H1 (cell line): ENCODE results near the gene NME9.

Source experiments
- EGR1 ChIP-seq: IDR thresholded peaks from 2 replicates; pipeline ENCODE4 v1.6.1; 2011; ENCODE audit warnings: low read depth, low read length, borderline replicate concordance
- EP300 ChIP-seq, 2 experiments: IDR thresholded peaks; 1 replicate in 1 of 2; 2 replicates in 1 of 2; pipeline ENCODE4 v1.6.1; 2011 to 2012; ENCODE audit warnings: low read depth in 2 of 2, low read length in 2 of 2, mild to moderate bottlenecking in 2 of 2, borderline replicate concordance in 1 of 2, inconsistent platforms in 1 of 2, moderate library complexity in 1 of 2
- JUN ChIP-seq: IDR thresholded peaks from 2 replicates; pipeline ENCODE4 v1.6.1; 2011; ENCODE audit warnings: low read depth, mild to moderate bottlenecking, improper control_type of control experiment, low read length
- MAFK ChIP-seq: IDR thresholded peaks from 2 replicates; pipeline ENCODE4 v1.6.1; 2012; ENCODE audit warnings: low read depth, mild to moderate bottlenecking, improper control_type of control experiment, low read length
- MAX ChIP-seq: IDR thresholded peaks from 2 replicates; pipeline ENCODE4 v1.6.1; 2012; ENCODE audit warnings: inconsistent platforms
- POLR2A ChIP-seq, 2 experiments: IDR thresholded peaks; 1 replicate in 1 of 2; 2 replicates in 1 of 2; pipeline ENCODE4 v1.6.1; 2011; ENCODE audit warnings: low read depth in 2 of 2, low read length in 2 of 2, mild to moderate bottlenecking in 2 of 2; ENCODE audit errors: control extremely low read depth in 1 of 2
- RAD21 ChIP-seq, 2 experiments: IDR thresholded peaks in 1 of 2; conservative IDR thresholded peaks in 1 of 2; 2 replicates each; pipeline ENCODE4 v1.6.1; 2011; ENCODE audit warnings: low read depth in 2 of 2, low read length in 2 of 2, improper control_type of control experiment in 1 of 2, inconsistent platforms in 1 of 2, mild to moderate bottlenecking in 1 of 2, moderate library complexity in 1 of 2
- RFX5 ChIP-seq: IDR thresholded peaks from 2 replicates; pipeline ENCODE4 v1.6.1; 2011; ENCODE audit warnings: low read depth, low read length, improper control_type of control experiment, borderline replicate concordance
- SAP30 ChIP-seq: fragments of 300-600 bp; sonication (generic); IDR thresholded peaks from 2 replicates; pipeline ENCODE4 v1.7.1; 2012; ENCODE audit warnings: low read length, moderate library complexity, mild to moderate bottlenecking, inconsistent platforms; ENCODE audit not compliant: insufficient read depth, insufficient replicate concordance
- SIN3A ChIP-seq, 2 experiments: IDR thresholded peaks in 1 of 2; conservative IDR thresholded peaks in 1 of 2; 2 replicates each; pipeline ENCODE4 v1.6.1; 2011 to 2012; ENCODE audit warnings: low read length in 2 of 2, improper control_type of control experiment in 1 of 2, low read depth in 1 of 2, mild to moderate bottlenecking in 1 of 2
- TAF1 ChIP-seq: IDR thresholded peaks from 2 replicates; pipeline ENCODE4 v1.6.1; 2011; ENCODE audit warnings: mild to moderate bottlenecking, low read depth, low read length
- USF2 ChIP-seq: IDR thresholded peaks from 2 replicates; pipeline ENCODE4 v1.6.1; 2011; ENCODE audit warnings: low read length, improper control_type of control experiment
- ZNF274 ChIP-seq: IDR thresholded peaks from 2 replicates; pipeline ENCODE4 v1.7.0; 2012; ENCODE audit warnings: low read length, borderline replicate concordance; ENCODE audit errors: extremely low read depth

GRCh38 chr3:138365253-138365555 is 35.6 kb upstream of the NME9 start:
- TF ChIP-seq SAP30 (no peak), RAD21 (IDR thresholded peaks at IDR 0.05 in 1 of 2, conservative IDR thresholded peaks at IDR 0.05 in 1 of 2; ENCODE audit: low read depth in 2 of 2, low read length in 2 of 2) (no peak), MAX (no peak), ZNF274 (no peak), RFX5 (no peak), EGR1 (no peak), POLR2A (IDR thresholded peaks at IDR 0.05; ENCODE audit: control extremely low read depth in 1 of 2, low read depth in 2 of 2, low read length in 2 of 2) (no peak), TAF1 (no peak), JUN (no peak), USF2 (no peak), SIN3A (conservative IDR thresholded peaks at IDR 0.05 in 1 of 2, IDR thresholded peaks at IDR 0.05 in 1 of 2; ENCODE audit: low read depth in 1 of 2, low read length in 2 of 2) (no peak), MAFK (no peak), EP300 (IDR thresholded peaks at IDR 0.05; ENCODE audit: borderline replicate concordance in 1 of 2, low read depth in 2 of 2, low read length in 2 of 2) (no peak)
